Right renal pelvis (tissue), 4 donors: ENCODE results near the gene GAPVD1. TPM values are rescaled to one million over a fixed set of nuclear protein-coding genes. Genes with fewer than 3 reads are reported as not detected.

Experiments
- DNase-seq, 4 donors: peaks; one replicate each; pipeline ENCODE4 v3.0.0-alpha.2; 2013; ENCODE audit warnings: low read depth in 4 of 4, low spot score in 3 of 4, missing footprints in 1 of 4
- polyA plus RNA-seq, 4 donors: library from polyadenylated mRNA; unstranded; fragments of 120-200 nt; gene quantifications; one replicate each; pipeline ENCODE4 v1.2.1, GENCODE V29; 2013; ENCODE audit not compliant: insufficient read length in 4 of 4

Gene GAPVD1
- polyA plus RNA-seq, 4 donors: 27.3 to 31.7 (median 29.5) TPM

- no peak for DNase-seq
These were observed 100.4 kb downstream of the GAPVD1 start for GRCh38 chr9:125361837-125362531.

GRCh38 chr9:125366676-125367075, 105.0 kb downstream of the GAPVD1 start:
- no peak for DNase-seq

GRCh38 chr9:125370786-125371185, 109.2 kb downstream of the GAPVD1 start:
- DNase-seq: no peak

- no peak for DNase-seq
These were observed 111.0 kb downstream of the GAPVD1 start for GRCh38 chr9:125372441-125373226.

- DNase-seq: peak; percentile 55 to 69 (median 66)
These were observed 113.0 kb downstream of the GAPVD1 start for GRCh38 chr9:125374443-125375309.

- DNase-seq: no peak
These were observed 114.2 kb downstream of the GAPVD1 start for GRCh38 chr9:125375820-125376219.

GRCh38 chr9:125376261-125377226, 114.9 kb downstream of the GAPVD1 start:
- DNase-seq: no peak

GRCh38 chr9:125377584-125378250, 116.1 kb downstream of the GAPVD1 start:
- no peak for DNase-seq

GRCh38 chr9:125378778-125379177, 117.2 kb downstream of the GAPVD1 start:
- no peak for DNase-seq

- no peak for DNase-seq
These were observed 117.6 kb downstream of the GAPVD1 start for GRCh38 chr9:125379208-125379607.

GRCh38 chr9:125380406-125380805, 118.8 kb downstream of the GAPVD1 start:
- DNase-seq: no peak

- DNase-seq: no peak
These were observed 126.4 kb downstream of the GAPVD1 start for GRCh38 chr9:125387861-125388524.

- DNase-seq: no peak
These were observed 127.4 kb downstream of the GAPVD1 start for GRCh38 chr9:125388978-125389377.

- no peak for DNase-seq
These were observed 130.1 kb downstream of the GAPVD1 start for GRCh38 chr9:125391704-125392103.

- no peak for DNase-seq
These were observed 131.8 kb downstream of the GAPVD1 start for GRCh38 chr9:125393426-125393825.

GRCh38 chr9:125396799-125397198, 135.2 kb downstream of the GAPVD1 start:
- DNase-seq: no peak

GRCh38 chr9:125397736-125398135, 136.1 kb downstream of the GAPVD1 start:
- no peak for DNase-seq

- no peak for DNase-seq
These were observed 136.6 kb downstream of the GAPVD1 start for GRCh38 chr9:125398243-125398642.

GRCh38 chr9:125399165-125399564, 137.5 kb downstream of the GAPVD1 start:
- DNase-seq: no peak
